Measurements from ENCODE around the gene SPEM3.

GRCh38 chr17:7444682-7445618 is 16.3 kb downstream of the SPEM3 start, which contains the start of gene CHRNB1:
- TF ChIP-seq CTCF (IDR thresholded peaks at IDR 0.05) (no peak), POLR2A (IDR thresholded peaks at IDR 0.05) (no peak)

Measured in ovary (tissue), 3 donors.